ENCODE measurements around the gene CD2AP.

DNA sequence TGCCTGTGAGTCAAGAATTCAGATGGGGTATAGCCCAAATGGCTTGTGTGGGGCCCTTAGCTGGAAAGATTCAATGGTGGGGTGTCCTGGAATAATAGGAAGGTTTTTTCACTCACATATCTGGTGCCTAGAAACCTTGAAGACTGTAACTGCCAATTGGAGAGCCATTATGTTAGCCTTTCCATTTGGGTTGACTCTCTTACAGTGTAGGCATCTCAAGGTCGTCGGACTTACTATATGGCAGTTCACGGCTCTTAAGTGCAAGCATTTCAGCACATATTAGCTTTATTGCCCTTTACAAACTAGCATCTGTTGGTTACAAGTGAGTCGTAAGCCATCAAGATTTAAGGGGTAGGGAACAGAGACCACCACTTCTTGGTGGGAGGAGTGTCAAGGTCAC, 74.1 kb downstream of the CD2AP start:
- TF ChIP-seq, protein P1, sequence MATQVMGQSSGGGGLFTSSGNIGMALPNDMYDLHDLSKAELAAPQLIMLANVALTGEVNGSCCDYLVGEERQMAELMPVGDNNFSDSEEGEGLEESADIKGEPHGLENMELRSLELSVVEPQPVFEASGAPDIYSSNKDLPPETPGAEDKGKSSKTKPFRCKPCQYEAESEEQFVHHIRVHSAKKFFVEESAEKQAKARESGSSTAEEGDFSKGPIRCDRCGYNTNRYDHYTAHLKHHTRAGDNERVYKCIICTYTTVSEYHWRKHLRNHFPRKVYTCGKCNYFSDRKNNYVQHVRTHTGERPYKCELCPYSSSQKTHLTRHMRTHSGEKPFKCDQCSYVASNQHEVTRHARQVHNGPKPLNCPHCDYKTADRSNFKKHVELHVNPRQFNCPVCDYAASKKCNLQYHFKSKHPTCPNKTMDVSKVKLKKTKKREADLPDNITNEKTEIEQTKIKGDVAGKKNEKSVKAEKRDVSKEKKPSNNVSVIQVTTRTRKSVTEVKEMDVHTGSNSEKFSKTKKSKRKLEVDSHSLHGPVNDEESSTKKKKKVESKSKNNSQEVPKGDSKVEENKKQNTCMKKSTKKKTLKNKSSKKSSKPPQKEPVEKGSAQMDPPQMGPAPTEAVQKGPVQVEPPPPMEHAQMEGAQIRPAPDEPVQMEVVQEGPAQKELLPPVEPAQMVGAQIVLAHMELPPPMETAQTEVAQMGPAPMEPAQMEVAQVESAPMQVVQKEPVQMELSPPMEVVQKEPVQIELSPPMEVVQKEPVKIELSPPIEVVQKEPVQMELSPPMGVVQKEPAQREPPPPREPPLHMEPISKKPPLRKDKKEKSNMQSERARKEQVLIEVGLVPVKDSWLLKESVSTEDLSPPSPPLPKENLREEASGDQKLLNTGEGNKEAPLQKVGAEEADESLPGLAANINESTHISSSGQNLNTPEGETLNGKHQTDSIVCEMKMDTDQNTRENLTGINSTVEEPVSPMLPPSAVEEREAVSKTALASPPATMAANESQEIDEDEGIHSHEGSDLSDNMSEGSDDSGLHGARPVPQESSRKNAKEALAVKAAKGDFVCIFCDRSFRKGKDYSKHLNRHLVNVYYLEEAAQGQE (IDR thresholded peaks at IDR 0.05; ENCODE audit: insufficient read depth in 1 of 2, low read depth in 2 of 2, low read length in 2 of 2), result no peak
- TF ChIP-seq POLR2AphosphoS5 (IDR thresholded peaks at IDR 0.05; ENCODE audit: low read depth, low read length), result no peak
- no peak for TF ChIP-seq SIN3A (IDR thresholded peaks at IDR 0.05; ENCODE audit: borderline replicate concordance, insufficient read depth, low read length)
- TF ChIP-seq FOXP2 (optimal IDR thresholded peaks at IDR 0.05; ENCODE audit: borderline replicate concordance, extremely low read depth, extremely low read length, insufficient read depth), result no peak

Measured in PFSK-1 (cell line).